ENCODE data around the gene RAI14.
A peak's percentile ranks its signal among the peaks of the same experiment; 100 is the strongest.

The RAI14 gene

GRCh38 chr5:34831303-34831702 lies 175.2 kb downstream of the RAI14 start:
- no peak for DNase-seq

- no peak for DNase-seq
Observed at GRCh38 chr5:34832568-34832967, 176.4 kb downstream of the RAI14 start.

- DNase-seq = no peak
Observed at GRCh38 chr5:34833090-34833489, 177.0 kb downstream of the RAI14 start.

- no peak for DNase-seq
Observed at GRCh38 chr5:34833976-34834793, 178.1 kb downstream of the RAI14 start.

- DNase-seq = no peak
Observed at GRCh38 chr5:34834794-34835089, 178.6 kb downstream of the RAI14 start.

GRCh38 chr5:34835664-34836063 lies 179.5 kb downstream of the RAI14 start:
- DNase-seq = no peak

- DNase-seq = peak; percentile 96
Observed at GRCh38 chr5:34838785-34839714, 182.9 kb downstream of the RAI14 start, which contains the start of gene TTC23L. Gene TTC23L, plus strand, starts transcription at chr5:34839164. Its CDS starts 1,508 bp downstream, at chr5:34840672.

- DNase-seq = no peak
Observed at GRCh38 chr5:34841816-34842215, 185.7 kb downstream of the RAI14 start.

GRCh38 chr5:34842554-34842953 lies 186.4 kb downstream of the RAI14 start:
- DNase-seq = no peak

GRCh38 chr5:34843497-34843896 lies 187.4 kb downstream of the RAI14 start:
- no peak for DNase-seq

GRCh38 chr5:34844106-34844505 lies 188.0 kb downstream of the RAI14 start:
- DNase-seq = no peak

- DNase-seq = no peak
Observed at GRCh38 chr5:34844999-34845398, 188.9 kb downstream of the RAI14 start.

GRCh38 chr5:34847056-34847455 lies 190.9 kb downstream of the RAI14 start:
- DNase-seq = no peak

GRCh38 chr5:34847552-34847951 lies 191.4 kb downstream of the RAI14 start:
- DNase-seq = no peak

GRCh38 chr5:34848230-34848629 lies 192.1 kb downstream of the RAI14 start:
- no peak for DNase-seq

- no peak for DNase-seq
Observed at GRCh38 chr5:34849253-34849652, 193.1 kb downstream of the RAI14 start.

GRCh38 chr5:34854459-34855174 lies 198.5 kb downstream of the RAI14 start:
- DNase-seq = peak; percentile 84

- DNase-seq = no peak
Observed at GRCh38 chr5:34857161-34857560, 201.0 kb downstream of the RAI14 start.

- no peak for DNase-seq
Observed at GRCh38 chr5:34857894-34858293, 201.8 kb downstream of the RAI14 start.

- DNase-seq = no peak
Observed at GRCh38 chr5:34858790-34859189, 202.7 kb downstream of the RAI14 start.

- DNase-seq = no peak
Observed at GRCh38 chr5:34859253-34859652, 203.1 kb downstream of the RAI14 start.

GRCh38 chr5:34863946-34864345 lies 207.8 kb downstream of the RAI14 start:
- no peak for DNase-seq

GRCh38 chr5:34865091-34865490 lies 209.0 kb downstream of the RAI14 start:
- DNase-seq = no peak
